Common myeloid progenitor, CD34-positive (primary cell): Measurements from ENCODE around the gene HS3ST5.
"Not testable (repeated sequence)": the region's sequence is repeated elsewhere in the genome, so short reads cannot be mapped to it uniquely, and the experiment has no call there.

Experiments
- CTCF ChIA-PET: fragments of 350-600 bp; sonication (Branson Sonifier 250); formaldehyde crosslinking; loops from one replicate; lab custom pipeline; 2021; ENCODE audit warnings: antibody characterized with exemption; lab: Charles Lee
- POLR2A ChIA-PET: fragments of 350-600 bp; sonication (Branson Sonifier 250); formaldehyde crosslinking; loops from one replicate; lab custom pipeline; 2021; ENCODE audit warnings: antibody characterized with exemption; lab: Charles Lee
- DNase-seq, 3 donors: peaks; one replicate each; pipeline versions ENCODE4 v3.0.0 to v3.0.0-alpha.2; 2013
- H3K27ac ChIP-seq, 2 experiments: 1 replicate in 1 of 2; 2 replicates in 1 of 2; pipeline ENCODE4 v1.7.0; 2013; ENCODE audit warnings: inconsistent platforms in 2 of 2, low read length in 2 of 2, mild to moderate bottlenecking in 2 of 2, low read depth in 1 of 2, moderate library complexity in 1 of 2; ENCODE audit not compliant: severe bottlenecking in 2 of 2, insufficient read depth in 1 of 2, poor library complexity in 1 of 2
- H3K27me3 ChIP-seq, 5 experiments: replicated peaks in 2 of 5; 1 replicate in 3 of 5; 2 replicates in 2 of 5; pipeline versions ENCODE4 v1.6.1 to v1.7.0; 2013; ENCODE audit warnings: low read length in 4 of 5, mild to moderate bottlenecking in 2 of 5, moderate library complexity in 2 of 5, inconsistent platforms in 1 of 5; ENCODE audit not compliant: insufficient read depth in 5 of 5, control insufficient read depth in 4 of 5
- H3K36me3 ChIP-seq, 4 experiments: 1 replicate in 2 of 4; 2 replicates in 2 of 4; pipeline versions ENCODE4 v1.6.1 to v1.7.0; 2013; ENCODE audit warnings: low read length in 3 of 4, control low read depth in 1 of 4, mild to moderate bottlenecking in 1 of 4; ENCODE audit not compliant: control insufficient read depth in 4 of 4, insufficient read depth in 4 of 4
- H3K4me1 ChIP-seq, 4 experiments: 1 replicate in 3 of 4; 2 replicates in 1 of 4; pipeline versions ENCODE4 v1.6.1 to v1.7.1; 2013; ENCODE audit warnings: low read length in 3 of 4, mild to moderate bottlenecking in 3 of 4, control low read depth in 1 of 4, inconsistent platforms in 1 of 4, moderate library complexity in 1 of 4; ENCODE audit not compliant: control insufficient read depth in 4 of 4, insufficient read depth in 4 of 4; ENCODE audit errors: control extremely low read depth in 1 of 4
- H3K4me3 ChIP-seq, 7 experiments: 1 replicate in 4 of 7; 2 replicates in 3 of 7; pipeline versions ENCODE4 v1.5.1 to v1.7.0; 2013; ENCODE audit warnings: mild to moderate bottlenecking in 7 of 7, low read length in 6 of 7, moderate library complexity in 6 of 7, inconsistent platforms in 2 of 7, low read depth in 2 of 7, control low read depth in 1 of 7; ENCODE audit not compliant: insufficient read depth in 4 of 7, control insufficient read depth in 1 of 7; ENCODE audit errors: extremely low read depth in 1 of 7
- H3K9me3 ChIP-seq, 5 experiments: 1 replicate in 4 of 5; 2 replicates in 1 of 5; pipeline versions ENCODE4 v1.6.1 to v1.7.1; 2013; ENCODE audit warnings: low read length in 4 of 5, mild to moderate bottlenecking in 2 of 5, inconsistent platforms in 1 of 5, low read depth in 1 of 5, moderate library complexity in 1 of 5; ENCODE audit not compliant: control insufficient read depth in 4 of 5, insufficient read depth in 2 of 5; ENCODE audit errors: control extremely low read depth in 1 of 5
- WGBS: methylation state at CpG from one replicate; pipeline ENCODE4 v1.1.5; 2013; ENCODE audit not compliant: insufficient coverage; 5-methylcytosine and 5-hydroxymethylcytosine counted together

HS3ST5 gene

DNA sequence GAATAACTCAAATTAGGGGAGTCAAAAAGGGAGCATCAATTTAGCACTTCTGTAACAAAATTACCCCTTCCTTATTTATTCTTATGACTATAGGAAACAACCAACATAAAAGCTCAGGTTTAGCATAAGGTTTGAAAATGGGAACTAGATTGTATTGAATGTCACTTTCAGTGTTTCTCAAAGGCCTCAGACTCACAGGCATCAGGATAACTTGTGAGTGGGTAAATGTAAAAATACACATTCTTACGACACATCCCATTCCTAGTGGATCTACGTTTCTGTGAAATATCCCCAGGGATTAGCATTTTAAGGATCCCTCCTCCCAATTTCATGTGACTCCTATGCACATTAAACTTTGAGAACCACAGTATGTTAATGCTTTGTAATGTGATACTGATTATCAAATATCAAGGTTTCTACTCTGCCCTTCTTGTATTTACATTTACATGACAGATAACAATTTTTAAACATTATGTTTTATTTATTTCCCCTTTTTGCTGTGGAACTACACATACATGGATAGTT, 114.8 kb downstream of the HS3ST5 start:
- no peak for DNase-seq
- Histone ChIP-seq H3K9me3 (peaks cover 0 to 1% (median 0%) of the 10 kb centered on the region in 5 experiments), H3K4me3 (no peak overlapping the region), H3K27me3 (no peaks in the 10 kb centered on the region), H3K4me1 (no peaks in the 10 kb centered on the region), H3K36me3 (no peaks in the 10 kb centered on the region), H3K27ac (no peak overlapping the region)
- WGBS: no CpG with 5 or more reads among the region's 2 CpGs
- CTCF ChIA-PET: no interaction called here
- POLR2A ChIA-PET: no interaction called here

- WGBS: no CpG with 5 or more reads among the region's 2 CpGs
- H3K27me3 ChIP-seq: no peaks in the 10 kb centered on the region
- H3K27ac ChIP-seq: no peak overlapping the region
- CTCF ChIA-PET: no interaction called here
- no peaks in the 10 kb centered on the region for H3K4me1 ChIP-seq
- POLR2A ChIA-PET: no interaction called here
- no peaks in the 10 kb centered on the region for H3K36me3 ChIP-seq
- no peak for DNase-seq
- no peaks in the 10 kb centered on the region for H3K9me3 ChIP-seq
- no peak overlapping the region for H3K4me3 ChIP-seq
Observed at GRCh38 chr6:114220241-114220640, 122.6 kb downstream of the HS3ST5 start.

DNA sequence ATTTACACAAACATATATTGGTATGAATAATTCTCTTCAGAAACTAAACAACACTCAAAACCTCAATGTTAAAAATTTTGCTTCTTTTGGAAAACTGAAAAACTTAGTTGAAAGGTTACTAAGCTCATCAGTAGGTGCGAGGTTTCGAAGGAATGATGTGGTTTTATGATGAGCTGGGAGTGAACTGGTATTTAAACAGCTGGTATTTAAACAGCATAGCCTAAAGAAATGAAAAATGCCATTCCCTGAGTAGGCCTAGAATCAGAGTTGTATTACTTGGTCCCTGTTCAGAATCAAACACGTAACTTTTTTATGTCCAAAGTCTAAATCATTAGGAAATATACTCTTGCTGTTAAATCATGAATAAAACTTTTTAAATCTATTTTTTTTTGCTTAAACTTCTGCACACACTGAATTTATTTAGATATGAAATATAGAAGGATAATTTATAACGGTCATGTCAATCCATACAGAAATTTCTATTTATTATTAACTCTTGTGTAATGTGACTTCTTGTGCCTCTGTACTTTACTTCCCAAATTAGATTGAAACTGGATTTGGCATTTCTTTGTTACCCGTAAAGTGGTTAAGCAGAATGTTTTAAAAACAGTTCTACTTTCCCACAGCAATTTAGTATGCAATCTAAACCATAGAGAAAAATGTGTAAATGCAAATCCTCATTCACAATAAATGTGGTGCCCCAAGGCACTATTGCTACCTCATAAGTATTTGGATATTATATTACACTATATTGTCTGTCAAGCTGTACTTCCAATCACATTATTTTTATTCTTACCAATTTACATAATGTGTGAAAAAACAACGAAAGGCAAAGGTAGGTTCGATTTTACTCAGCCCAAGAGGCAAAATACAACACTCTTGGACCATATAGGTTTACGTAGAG, 124.1 kb downstream of the HS3ST5 start:
- ChIA-PET CTCF (no interaction called here), POLR2A (no interaction called here)
- Histone ChIP-seq H3K27me3 (no peaks in the 10 kb centered on the region), H3K4me1 (no peaks in the 10 kb centered on the region), H3K9me3 (no peaks in the 10 kb centered on the region), H3K36me3 (no peaks in the 10 kb centered on the region), H3K27ac (no peak overlapping the region), H3K4me3 (no peak overlapping the region)
- 94% methylated on average over 3 of the region's 8 CpGs for WGBS
- DNase-seq: no peak

GRCh38 chr6:114217996-114218395, 124.8 kb downstream of the HS3ST5 start:
- POLR2A ChIA-PET, H3K4me1 ChIP-seq, H3K27me3 ChIP-seq, H3K4me3 ChIP-seq, H3K9me3 ChIP-seq, CTCF ChIA-PET, H3K36me3 ChIP-seq, DNase-seq, H3K27ac ChIP-seq: not testable (repeated sequence)
- 96% methylated on average over 6 of the region's 10 CpGs for WGBS

- Histone ChIP-seq H3K36me3 (no peaks in the 10 kb centered on the region), H3K4me1 (no peaks in the 10 kb centered on the region), H3K27ac (no peak overlapping the region), H3K9me3 (no peaks in the 10 kb centered on the region), H3K4me3 (no peak overlapping the region), H3K27me3 (no peaks in the 10 kb centered on the region)
- 94% methylated on average over 2 of the region's 3 CpGs for WGBS
- CTCF ChIA-PET: no interaction called here
- POLR2A ChIA-PET: no interaction called here
- DNase-seq: no peak
Observed at GRCh38 chr6:114216789-114217467, 125.9 kb downstream of the HS3ST5 start.

GRCh38 chr6:114210467-114210866, 132.4 kb downstream of the HS3ST5 start:
- WGBS: 100% methylated on average over 2 of the region's 4 CpGs
- no peaks in the 10 kb centered on the region for H3K36me3 ChIP-seq

GRCh38 chr6:114203460-114203859, 139.4 kb downstream of the HS3ST5 start:
- DNase-seq: no peak
- Histone ChIP-seq H3K9me3 (no peaks in the 10 kb centered on the region), H3K36me3 (no peaks in the 10 kb centered on the region), H3K4me1 (no peaks in the 10 kb centered on the region), H3K27me3 (no peaks in the 10 kb centered on the region), H3K4me3 (no peak overlapping the region), H3K27ac (no peak overlapping the region)
- WGBS: no CpG with 5 or more reads among the region's 3 CpGs
- POLR2A ChIA-PET: no interaction called here
- CTCF ChIA-PET: no interaction called here

More at GRCh38 chr6:114210467-114210866, 132.4 kb downstream of the HS3ST5 start:
- Histone ChIP-seq H3K4me3 (no peak overlapping the region), H3K9me3 (no peaks in the 10 kb centered on the region), H3K27ac (no peak overlapping the region), H3K27me3 (no peaks in the 10 kb centered on the region), H3K4me1 (no peaks in the 10 kb centered on the region)
- DNase-seq: no peak
- ChIA-PET POLR2A (no interaction called here), CTCF (no interaction called here)
